Osteoblast (primary cell): ENCODE measurements around the gene ANKEF1. TPM values are rescaled to one million over a fixed set of nuclear protein-coding genes. Genes with fewer than 3 reads are reported as not detected.

Source experiments
- DNase-seq: peaks from one replicate; pipeline ENCODE4 v3.0.0; 2011; ENCODE audit warnings: low spot score, mixed read lengths; ENCODE audit not compliant: insufficient read length; ENCODE audit errors: missing footprints
- H2AFZ ChIP-seq: 2 replicates; pipeline ENCODE4 v1.6.0; 2011; ENCODE audit warnings: mild to moderate bottlenecking, low read length
- H3K27ac ChIP-seq: 2 replicates; pipeline ENCODE4 v1.5.1; 2011; ENCODE audit warnings: mild to moderate bottlenecking, low read depth, low read length, moderate library complexity
- H3K27me3 ChIP-seq: 2 replicates; pipeline ENCODE4 v1.6.0; 2012; ENCODE audit warnings: mild to moderate bottlenecking, control low read depth, inconsistent platforms, low read length, moderate library complexity; ENCODE audit not compliant: insufficient read depth
- H3K36me3 ChIP-seq: 2 replicates; pipeline ENCODE4 v1.5.1; 2011; ENCODE audit warnings: mild to moderate bottlenecking, low read length, control low read depth, moderate library complexity; ENCODE audit not compliant: insufficient read depth
- H3K4me1 ChIP-seq: 2 replicates; pipeline ENCODE4 v1.5.1; 2011; ENCODE audit warnings: mild to moderate bottlenecking, low read length, control low read depth, moderate library complexity; ENCODE audit not compliant: insufficient read depth
- H3K4me2 ChIP-seq: 2 replicates; pipeline ENCODE4 v1.6.0; 2011; ENCODE audit warnings: mild to moderate bottlenecking, low read length; ENCODE audit not compliant: insufficient read depth
- H3K4me3 ChIP-seq: fragments of 200-600 bp; sonication (generic); 3 replicates; pipeline ENCODE4 v1.5.1; 2012; ENCODE audit warnings: mild to moderate bottlenecking, low read length, inconsistent platforms; ENCODE audit not compliant: insufficient read depth
- H3K79me2 ChIP-seq: 2 replicates; pipeline ENCODE4 v1.6.0; 2012; ENCODE audit warnings: mild to moderate bottlenecking, low read length, control low read depth, inconsistent platforms; ENCODE audit not compliant: insufficient read depth
- H3K9me3 ChIP-seq: 2 replicates; pipeline ENCODE4 v1.5.1; 2011; ENCODE audit warnings: low read depth, low read length, control low read depth
- H4K20me1 ChIP-seq: 2 replicates; pipeline ENCODE4 v1.6.0; 2012; ENCODE audit warnings: mild to moderate bottlenecking, low read length, control low read depth; ENCODE audit not compliant: insufficient read depth
- total RNA-seq: library from RNA; depleted of rRNA; stranded (reverse); fragments of >200 nt; gene quantifications from 2 replicates; pipeline ENCODE4 v1.2.3, GENCODE V29; 2012
- TF ChIP-seq, protein P1 (sequence below): IDR thresholded peaks from 2 replicates; pipeline ENCODE4 v1.5.1; 2011; ENCODE audit warnings: mild to moderate bottlenecking, low read depth, low read length, moderate library complexity; ENCODE audit errors: extremely low read depth

The ANKEF1 gene
- total RNA-seq, 1 donor, result 2.5 TPM

GRCh38 chr20:10077081-10077471, 42.3 kb downstream of the ANKEF1 start:
- Histone ChIP-seq H3K27ac (no peak overlapping the region), H2AFZ (no peak overlapping the region), H3K79me2 (no peaks in the 10 kb centered on the region), H3K36me3 (no peaks in the 10 kb centered on the region), H3K4me1 (peaks cover 28% of the 10 kb centered on the region), H3K4me3 (no peak overlapping the region), H3K27me3 (no peaks in the 10 kb centered on the region), H3K4me2 (no peak overlapping the region), H3K9me3 (no peaks in the 10 kb centered on the region), H4K20me1 (no peaks in the 10 kb centered on the region)
- TF ChIP-seq, protein P1, sequence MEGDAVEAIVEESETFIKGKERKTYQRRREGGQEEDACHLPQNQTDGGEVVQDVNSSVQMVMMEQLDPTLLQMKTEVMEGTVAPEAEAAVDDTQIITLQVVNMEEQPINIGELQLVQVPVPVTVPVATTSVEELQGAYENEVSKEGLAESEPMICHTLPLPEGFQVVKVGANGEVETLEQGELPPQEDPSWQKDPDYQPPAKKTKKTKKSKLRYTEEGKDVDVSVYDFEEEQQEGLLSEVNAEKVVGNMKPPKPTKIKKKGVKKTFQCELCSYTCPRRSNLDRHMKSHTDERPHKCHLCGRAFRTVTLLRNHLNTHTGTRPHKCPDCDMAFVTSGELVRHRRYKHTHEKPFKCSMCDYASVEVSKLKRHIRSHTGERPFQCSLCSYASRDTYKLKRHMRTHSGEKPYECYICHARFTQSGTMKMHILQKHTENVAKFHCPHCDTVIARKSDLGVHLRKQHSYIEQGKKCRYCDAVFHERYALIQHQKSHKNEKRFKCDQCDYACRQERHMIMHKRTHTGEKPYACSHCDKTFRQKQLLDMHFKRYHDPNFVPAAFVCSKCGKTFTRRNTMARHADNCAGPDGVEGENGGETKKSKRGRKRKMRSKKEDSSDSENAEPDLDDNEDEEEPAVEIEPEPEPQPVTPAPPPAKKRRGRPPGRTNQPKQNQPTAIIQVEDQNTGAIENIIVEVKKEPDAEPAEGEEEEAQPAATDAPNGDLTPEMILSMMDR, result peak; percentile 16
- DNase-seq, result no peak

DNA sequence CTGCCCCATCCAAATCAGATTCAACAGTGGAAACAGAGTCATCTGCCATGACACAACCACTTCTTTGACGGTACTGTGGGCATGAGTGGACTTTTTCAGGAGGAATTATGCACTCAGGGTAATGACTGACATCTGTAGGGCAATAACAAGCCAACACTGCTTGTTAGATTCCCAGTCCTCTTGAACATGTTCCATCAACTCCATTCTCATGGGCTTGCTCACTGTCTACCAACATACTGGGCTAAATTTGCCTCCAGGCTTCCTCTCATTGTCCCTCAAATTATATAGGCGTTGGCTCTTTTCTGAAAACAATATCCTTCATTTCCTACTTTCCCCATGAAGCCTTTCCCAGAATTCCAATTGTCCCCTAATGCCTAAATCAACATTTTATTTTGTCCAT, 43.1 kb downstream of the ANKEF1 start:
- Histone ChIP-seq H4K20me1 (no peaks in the 10 kb centered on the region), H3K79me2 (no peaks in the 10 kb centered on the region), H3K36me3 (no peaks in the 10 kb centered on the region), H3K4me2 (no peak overlapping the region), H2AFZ (no peak overlapping the region), H3K9me3 (no peaks in the 10 kb centered on the region), H3K4me1 (peaks cover 28% of the 10 kb centered on the region), H3K4me3 (no peak overlapping the region), H3K27me3 (no peaks in the 10 kb centered on the region), H3K27ac (no peak overlapping the region)
- TF ChIP-seq, protein P1, result no peak
- no peak for DNase-seq

DNA sequence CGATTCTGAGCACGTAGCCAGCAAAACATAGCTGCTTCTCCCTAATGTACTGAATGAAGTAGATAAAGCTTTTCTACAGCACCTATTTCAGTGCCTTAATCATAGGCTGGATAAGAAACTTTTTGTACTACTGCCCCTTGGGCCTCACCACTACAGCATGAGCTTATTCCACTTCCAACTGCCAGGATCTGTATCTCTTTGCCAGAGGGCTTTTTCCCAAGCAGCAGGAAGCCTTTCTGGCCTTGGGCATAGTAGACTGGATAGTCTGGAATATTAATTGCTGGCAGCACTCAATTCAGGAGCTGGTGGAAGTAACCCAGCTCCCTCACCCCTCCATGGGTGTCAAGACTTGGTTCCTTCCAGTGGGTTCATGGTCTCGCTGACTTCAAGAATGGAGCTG, 43.6 kb downstream of the ANKEF1 start:
- H3K79me2 ChIP-seq, result no peaks in the 10 kb centered on the region
- H3K4me1 ChIP-seq, result peaks cover 28% of the 10 kb centered on the region
- no peak overlapping the region for H3K27ac ChIP-seq
- H3K4me2 ChIP-seq, result no peak overlapping the region
- TF ChIP-seq, protein P1, result no peak
- no peak for DNase-seq
- no peak overlapping the region for H3K4me3 ChIP-seq
- no peaks in the 10 kb centered on the region for H3K9me3 ChIP-seq
- no peaks in the 10 kb centered on the region for H3K27me3 ChIP-seq
- H3K36me3 ChIP-seq, result no peaks in the 10 kb centered on the region
- no peak overlapping the region for H2AFZ ChIP-seq
- H4K20me1 ChIP-seq, result no peaks in the 10 kb centered on the region

DNA sequence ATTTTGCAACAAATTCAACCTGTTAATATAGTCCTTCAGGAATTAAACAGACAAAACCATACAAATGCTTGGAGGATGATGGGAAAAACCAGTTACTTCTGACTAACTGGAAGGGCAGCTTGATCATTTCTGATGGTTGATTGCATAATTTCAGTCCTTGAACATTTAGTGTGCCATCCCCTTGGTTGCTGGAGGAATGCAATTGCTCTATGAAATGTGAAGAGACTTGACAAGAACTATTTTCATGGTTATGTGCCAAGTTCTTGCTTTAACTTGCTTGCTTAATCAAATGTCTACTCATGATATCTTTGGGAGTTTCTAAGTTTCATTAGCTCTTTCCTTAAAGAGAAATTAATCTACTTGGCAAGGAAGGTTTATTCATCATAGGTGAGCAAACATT, 45.2 kb downstream of the ANKEF1 start:
- Histone ChIP-seq H3K4me2 (no peak overlapping the region), H3K79me2 (no peaks in the 10 kb centered on the region), H3K4me1 (peaks cover 17% of the 10 kb centered on the region), H3K4me3 (no peak overlapping the region), H3K27me3 (no peaks in the 10 kb centered on the region), H3K9me3 (no peaks in the 10 kb centered on the region), H4K20me1 (no peaks in the 10 kb centered on the region), H3K27ac (no peak overlapping the region), H3K36me3 (no peaks in the 10 kb centered on the region), H2AFZ (no peak overlapping the region)
- TF ChIP-seq, protein P1, result no peak
- no peak for DNase-seq
